ENCODE measurements around the gene ADAM19. TPM values are rescaled to one million over a fixed set of nuclear protein-coding genes. Genes with fewer than 3 reads are reported as not detected.

ADAM19 gene
- total RNA-seq, 2 donors from 2014 or later = 1.9 to 8.1 TPM

DNA sequence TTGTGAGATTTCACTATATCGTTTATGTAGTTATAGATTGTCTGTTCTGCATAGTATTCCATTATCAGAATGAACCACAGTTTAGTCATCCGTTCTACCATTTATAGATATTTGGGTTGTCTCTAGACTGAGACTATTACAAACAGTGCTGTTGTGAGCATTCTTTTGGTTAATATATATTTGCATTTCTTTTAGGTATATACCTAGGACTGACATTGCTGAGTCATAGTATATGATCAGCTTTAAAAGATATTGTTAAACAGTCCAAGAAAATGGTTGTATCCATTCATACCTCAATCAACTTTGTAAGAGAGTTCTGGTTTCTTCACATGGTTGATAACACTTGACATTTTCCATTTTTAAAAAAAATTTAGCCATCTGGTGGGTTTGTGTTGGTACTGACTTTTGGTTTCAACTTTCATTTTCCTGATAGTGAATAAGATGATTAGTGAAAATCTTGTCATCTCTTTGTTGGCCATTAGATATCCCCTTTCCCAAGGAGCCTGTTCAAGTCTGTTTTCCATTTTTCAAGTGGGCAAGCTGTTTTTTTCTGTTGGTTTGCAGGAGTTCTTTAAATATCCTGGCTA, 22.9 kb upstream of the ADAM19 start:
- WGBS = 90% methylated on average over 2 of the region's 2 CpGs
- H3K27ac ChIP-seq = no peak overlapping the region
- H3K36me3 ChIP-seq = no peaks in the 10 kb centered on the region
- no peaks in the 10 kb centered on the region for H3K27me3 ChIP-seq (replicated peaks; ENCODE audit: insufficient read depth)
- no peaks in the 10 kb centered on the region for H3K9me3 ChIP-seq
- TF ChIP-seq CTCF (IDR thresholded peaks at IDR 0.05) (no peak), POLR2AphosphoS5 (IDR thresholded peaks at IDR 0.05) (no peak), POLR2A (IDR thresholded peaks at IDR 0.05) (no peak)
- no peaks in the 10 kb centered on the region for H3K4me1 ChIP-seq (replicated peaks)
- intact Hi-C loops (cut with DNase I) = no loop called here
- DNase-seq (ENCODE audit: low spot score) = no peak
- H3K4me3 ChIP-seq = no peak overlapping the region

DNA sequence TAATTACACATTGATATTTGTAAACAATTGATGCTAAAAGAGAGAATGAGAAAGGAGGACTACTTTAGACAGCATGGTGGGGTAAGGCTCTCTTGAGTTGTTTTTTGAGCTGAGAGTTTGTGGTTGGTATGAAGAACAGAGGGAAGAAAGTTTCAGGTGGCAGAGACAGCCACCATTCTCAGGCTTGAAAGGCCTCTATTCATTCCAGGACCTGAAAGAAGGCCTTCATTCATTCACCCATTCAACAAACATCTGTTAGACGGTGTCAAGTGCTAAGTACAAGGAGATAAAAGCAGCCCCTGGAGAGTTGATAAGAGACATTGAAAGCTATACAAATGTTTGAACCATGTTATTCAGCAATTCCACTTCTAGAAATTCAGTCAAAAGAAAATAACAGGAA, 21.7 kb upstream of the ADAM19 start:
- H3K27me3 ChIP-seq (replicated peaks; ENCODE audit: insufficient read depth) = no peaks in the 10 kb centered on the region
- TF ChIP-seq POLR2AphosphoS5 (IDR thresholded peaks at IDR 0.05) (no peak), POLR2A (IDR thresholded peaks at IDR 0.05) (no peak), CTCF (IDR thresholded peaks at IDR 0.05) (no peak)
- H3K36me3 ChIP-seq = no peaks in the 10 kb centered on the region
- no peaks in the 10 kb centered on the region for H3K4me1 ChIP-seq (replicated peaks)
- intact Hi-C loops (cut with DNase I) = no loop called here
- no peak overlapping the region for H3K27ac ChIP-seq
- DNase-seq (ENCODE audit: low spot score) = no peak
- no peaks in the 10 kb centered on the region for H3K9me3 ChIP-seq
- no peak overlapping the region for H3K4me3 ChIP-seq
- WGBS = 48% methylated on average over 1 of the region's 1 CpG

GRCh38 chr5:157596487-157596886, 20.9 kb upstream of the ADAM19 start:
- Histone ChIP-seq H3K27me3 (replicated peaks; ENCODE audit: insufficient read depth) (no peaks in the 10 kb centered on the region), H3K9me3 (no peaks in the 10 kb centered on the region), H3K4me3 (no peak overlapping the region), H3K36me3 (no peaks in the 10 kb centered on the region), H3K27ac (no peak overlapping the region), H3K4me1 (replicated peaks) (no peaks in the 10 kb centered on the region)
- TF ChIP-seq CTCF (IDR thresholded peaks at IDR 0.05) (no peak), POLR2AphosphoS5 (IDR thresholded peaks at IDR 0.05) (no peak), POLR2A (IDR thresholded peaks at IDR 0.05) (no peak)
- DNase-seq (ENCODE audit: low spot score) = no peak
- intact Hi-C loops (cut with DNase I) = no loop called here
- 84% methylated on average over 5 of the region's 5 CpGs for WGBS

DNA sequence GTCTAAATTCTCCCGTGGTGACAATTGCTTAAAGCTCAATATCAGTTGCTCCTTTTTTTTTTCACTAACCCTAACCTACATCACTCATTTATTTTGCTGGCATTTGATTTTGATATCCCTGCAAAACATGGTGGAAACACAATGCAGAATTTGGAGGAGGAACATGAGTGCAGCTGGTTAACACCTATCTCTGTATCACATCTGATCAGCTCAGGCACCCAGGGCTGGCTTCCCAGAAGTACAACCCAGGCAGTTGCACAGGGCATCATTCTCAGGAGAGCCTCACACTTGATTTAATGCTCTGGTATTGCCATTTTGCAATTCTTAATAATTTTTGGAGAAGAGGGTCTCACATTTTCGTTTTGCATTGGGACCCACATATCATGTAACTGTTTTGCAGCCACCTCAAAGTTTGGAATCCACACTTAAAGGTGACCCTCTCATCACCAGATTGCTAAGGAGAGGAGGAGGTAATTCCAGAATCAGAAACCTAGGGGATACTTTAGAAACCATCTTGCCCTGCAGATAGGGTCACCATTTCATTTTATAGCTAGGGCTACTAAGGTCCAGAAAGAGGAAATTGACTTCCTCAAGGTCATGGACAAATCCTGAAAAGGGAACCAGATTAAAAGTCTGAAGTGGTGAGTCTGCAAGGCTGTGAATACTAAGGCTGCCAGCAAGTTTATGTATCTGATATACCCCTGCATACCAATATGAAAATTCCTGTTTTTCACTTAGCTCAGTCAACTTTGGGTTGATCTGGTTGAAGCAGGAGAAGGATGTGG, 19.3 kb upstream of the ADAM19 start:
- Histone ChIP-seq H3K27me3 (replicated peaks; ENCODE audit: insufficient read depth) (no peaks in the 10 kb centered on the region), H3K9me3 (no peaks in the 10 kb centered on the region), H3K4me1 (replicated peaks) (no peaks in the 10 kb centered on the region), H3K27ac (no peak overlapping the region), H3K4me3 (no peak overlapping the region), H3K36me3 (no peaks in the 10 kb centered on the region)
- DNase-seq (ENCODE audit: low spot score) = no peak
- TF ChIP-seq POLR2AphosphoS5 (IDR thresholded peaks at IDR 0.05) (no peak), POLR2A (IDR thresholded peaks at IDR 0.05) (no peak), CTCF (IDR thresholded peaks at IDR 0.05) (no peak)
- 60% methylated on average over 2 of the region's 2 CpGs for WGBS
- intact Hi-C loops (cut with DNase I) = no loop called here

- TF ChIP-seq POLR2A (IDR thresholded peaks at IDR 0.05) = no peak
- DNase-seq (ENCODE audit: low spot score) = no peak
- Histone ChIP-seq H3K4me3 (no peak overlapping the region), H3K27me3 (replicated peaks; ENCODE audit: insufficient read depth) (no peaks in the 10 kb centered on the region), H3K36me3 (no peaks in the 10 kb centered on the region), H3K9me3 (no peaks in the 10 kb centered on the region), H3K27ac (no peak overlapping the region), H3K4me1 (replicated peaks) (no peaks in the 10 kb centered on the region)
- intact Hi-C loops (cut with DNase I) = no loop called here
These were observed 18.7 kb upstream of the ADAM19 start for GRCh38 chr5:157594257-157594656.
